ENCODE data around the gene CLN5. TPM values are rescaled to one million over a fixed set of nuclear protein-coding genes. Genes with fewer than 3 reads are reported as not detected.
A peak's percentile ranks its signal among the peaks of the same experiment; 100 is the strongest.

The CLN5 gene
- total RNA-seq, 4 donors from 2014 or later = 9.1 to 24.3 (median 21.6) TPM

DNA sequence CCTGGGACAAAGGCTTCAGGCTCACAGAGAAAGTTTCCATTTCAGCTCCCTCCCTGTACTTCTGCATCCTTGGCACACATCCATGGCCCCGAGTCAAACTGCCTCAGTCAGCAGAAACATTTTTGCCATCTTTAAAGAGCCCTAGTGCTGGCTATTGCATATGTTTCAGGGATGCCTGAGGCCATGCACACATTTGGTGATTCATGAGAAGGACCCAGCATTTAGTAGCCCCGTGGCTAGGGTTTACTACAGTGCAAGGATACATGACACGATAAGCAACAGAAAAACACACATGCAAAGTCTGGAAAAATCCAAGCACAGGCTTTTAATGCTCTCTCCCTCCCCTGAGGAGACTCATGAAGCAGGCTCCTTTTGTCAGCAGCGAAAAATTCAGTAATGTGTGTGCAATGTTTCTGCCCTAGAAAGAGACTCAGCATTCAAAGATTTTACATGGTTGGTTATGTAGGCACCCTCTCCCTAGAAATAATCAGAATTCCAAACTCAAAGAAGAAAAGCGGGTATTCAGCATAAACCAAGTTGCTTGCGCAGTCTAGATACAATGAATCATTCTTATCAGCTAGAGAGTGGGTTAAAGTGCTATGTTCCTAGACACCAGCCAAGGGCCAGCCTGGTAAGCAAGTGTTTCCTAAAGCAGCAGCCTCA, 26.0 kb upstream of the CLN5 start:
- Histone ChIP-seq H3K9me3 (no peaks in the 10 kb centered on the region), H3K27ac (no peak overlapping the region), H3K36me3 (no peaks in the 10 kb centered on the region), H3K4me3 (no peak overlapping the region), H3K4me1 (no peaks in the 10 kb centered on the region), H3K27me3 (no peaks in the 10 kb centered on the region)
- DNase-seq = peak in 1 of 3 donors; percentile 50
- no peak for TF ChIP-seq POLR2A (IDR thresholded peaks at IDR 0.05)
- TF ChIP-seq, protein P1, sequence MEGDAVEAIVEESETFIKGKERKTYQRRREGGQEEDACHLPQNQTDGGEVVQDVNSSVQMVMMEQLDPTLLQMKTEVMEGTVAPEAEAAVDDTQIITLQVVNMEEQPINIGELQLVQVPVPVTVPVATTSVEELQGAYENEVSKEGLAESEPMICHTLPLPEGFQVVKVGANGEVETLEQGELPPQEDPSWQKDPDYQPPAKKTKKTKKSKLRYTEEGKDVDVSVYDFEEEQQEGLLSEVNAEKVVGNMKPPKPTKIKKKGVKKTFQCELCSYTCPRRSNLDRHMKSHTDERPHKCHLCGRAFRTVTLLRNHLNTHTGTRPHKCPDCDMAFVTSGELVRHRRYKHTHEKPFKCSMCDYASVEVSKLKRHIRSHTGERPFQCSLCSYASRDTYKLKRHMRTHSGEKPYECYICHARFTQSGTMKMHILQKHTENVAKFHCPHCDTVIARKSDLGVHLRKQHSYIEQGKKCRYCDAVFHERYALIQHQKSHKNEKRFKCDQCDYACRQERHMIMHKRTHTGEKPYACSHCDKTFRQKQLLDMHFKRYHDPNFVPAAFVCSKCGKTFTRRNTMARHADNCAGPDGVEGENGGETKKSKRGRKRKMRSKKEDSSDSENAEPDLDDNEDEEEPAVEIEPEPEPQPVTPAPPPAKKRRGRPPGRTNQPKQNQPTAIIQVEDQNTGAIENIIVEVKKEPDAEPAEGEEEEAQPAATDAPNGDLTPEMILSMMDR (IDR thresholded peaks at IDR 0.05) = no peak

DNA sequence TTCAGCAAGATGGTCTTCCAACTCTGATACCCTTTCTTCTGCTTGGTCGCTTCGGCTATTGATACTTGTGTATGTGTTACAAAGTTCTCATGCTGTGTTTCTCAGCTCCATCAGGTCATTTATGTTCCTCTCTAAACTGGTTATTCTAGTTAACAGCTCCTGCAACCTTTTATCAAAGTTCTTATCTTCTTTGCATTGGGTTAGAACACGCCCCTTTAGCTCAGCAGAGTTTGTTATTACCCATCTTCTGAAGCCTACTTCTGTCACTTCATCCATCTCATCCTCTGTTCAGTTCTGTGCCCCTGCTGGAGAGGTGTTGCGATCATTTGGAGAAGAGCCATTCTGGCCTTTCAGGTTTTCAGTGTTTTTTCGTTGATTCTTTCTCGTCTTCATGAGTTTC, 24.9 kb upstream of the CLN5 start:
- no peaks in the 10 kb centered on the region for H3K27me3 ChIP-seq

DNA sequence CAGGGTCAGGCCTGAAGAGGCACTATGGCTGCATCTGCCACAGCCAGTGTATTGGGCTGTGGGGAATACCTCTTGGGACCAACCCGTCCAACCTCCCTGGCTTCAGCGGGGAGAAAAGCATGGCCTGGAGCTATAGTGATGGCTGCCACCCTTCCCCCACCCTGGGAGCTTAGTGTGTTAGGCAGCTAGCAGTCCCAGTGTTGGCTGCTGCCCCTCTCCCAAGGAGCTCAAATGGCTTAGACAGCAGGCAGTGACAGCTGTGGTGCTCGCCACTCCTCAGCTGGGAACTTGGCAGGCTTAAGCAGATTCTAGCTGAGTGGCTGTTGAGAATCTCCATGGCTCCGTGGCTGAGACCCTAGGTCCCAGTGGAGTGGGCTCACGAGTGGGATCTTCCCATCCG, 23.8 kb upstream of the CLN5 start:
- no peak for TF ChIP-seq POLR2A (IDR thresholded peaks at IDR 0.05)
- TF ChIP-seq, protein P1 (IDR thresholded peaks at IDR 0.05) = no peak
- Histone ChIP-seq H3K9me3 (no peaks in the 10 kb centered on the region), H3K36me3 (no peaks in the 10 kb centered on the region), H3K4me3 (no peak overlapping the region), H3K4me1 (no peaks in the 10 kb centered on the region), H3K27me3 (no peaks in the 10 kb centered on the region), H3K27ac (no peak overlapping the region)
- no peak for DNase-seq

More for the DNA sequence above, 24.9 kb upstream of the CLN5 start:
- DNase-seq = no peak
- no peak for TF ChIP-seq POLR2A (IDR thresholded peaks at IDR 0.05)
- TF ChIP-seq, protein P1 (IDR thresholded peaks at IDR 0.05) = no peak
- H3K36me3 ChIP-seq = no peaks in the 10 kb centered on the region
- H3K9me3 ChIP-seq = no peaks in the 10 kb centered on the region
- H3K27ac ChIP-seq = no peak overlapping the region
- H3K4me3 ChIP-seq = no peak overlapping the region
- no peaks in the 10 kb centered on the region for H3K4me1 ChIP-seq

DNA sequence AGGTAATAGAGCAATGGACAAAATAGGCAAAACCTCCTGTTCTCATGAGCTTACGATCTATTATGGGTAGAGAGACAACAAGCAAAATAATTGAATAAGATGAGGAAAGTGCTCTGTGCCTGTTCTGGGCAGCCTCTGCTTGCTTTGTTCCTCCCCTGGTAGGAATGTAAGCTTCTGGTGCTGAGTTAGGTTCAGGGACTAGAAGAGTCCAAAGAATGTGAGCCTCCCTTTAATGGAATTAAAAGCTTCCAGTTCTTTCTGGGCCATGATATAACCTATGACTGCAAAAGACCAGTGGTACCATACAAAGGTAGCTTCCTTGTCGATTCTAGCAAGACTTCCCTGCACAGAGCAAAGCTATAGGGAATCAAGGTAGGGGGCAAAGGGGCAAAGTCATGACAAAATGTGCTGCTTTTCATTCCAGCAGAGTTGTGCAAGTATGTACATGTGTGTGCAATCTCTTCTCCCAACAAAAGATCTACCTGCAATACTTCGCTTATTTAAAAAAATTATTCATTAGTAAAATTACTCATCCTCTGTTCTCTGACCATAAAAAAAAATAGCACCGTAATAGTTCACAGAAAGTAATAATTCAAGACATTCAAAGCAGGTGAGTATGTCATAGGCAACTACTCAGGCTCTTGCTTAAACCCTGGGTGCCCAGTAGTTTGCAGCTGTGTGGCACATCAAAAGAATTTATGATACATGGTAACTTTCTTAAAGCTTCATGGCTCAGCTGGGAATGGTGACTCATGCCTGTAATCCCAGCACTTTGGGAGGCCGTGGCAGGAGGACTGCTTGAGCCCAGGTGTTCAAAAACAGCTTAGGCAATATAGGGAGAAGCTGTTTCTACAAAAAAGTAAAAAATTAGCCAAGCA, 22.2 kb upstream of the CLN5 start:
- no peak for DNase-seq
- H3K9me3 ChIP-seq = no peaks in the 10 kb centered on the region
- no peak overlapping the region for H3K27ac ChIP-seq
- no peaks in the 10 kb centered on the region for H3K27me3 ChIP-seq
- no peak overlapping the region for H3K4me3 ChIP-seq
- no peaks in the 10 kb centered on the region for H3K4me1 ChIP-seq
- no peaks in the 10 kb centered on the region for H3K36me3 ChIP-seq
- TF ChIP-seq, protein P1 (IDR thresholded peaks at IDR 0.05) = no peak
- TF ChIP-seq POLR2A (IDR thresholded peaks at IDR 0.05) = no peak

DNA sequence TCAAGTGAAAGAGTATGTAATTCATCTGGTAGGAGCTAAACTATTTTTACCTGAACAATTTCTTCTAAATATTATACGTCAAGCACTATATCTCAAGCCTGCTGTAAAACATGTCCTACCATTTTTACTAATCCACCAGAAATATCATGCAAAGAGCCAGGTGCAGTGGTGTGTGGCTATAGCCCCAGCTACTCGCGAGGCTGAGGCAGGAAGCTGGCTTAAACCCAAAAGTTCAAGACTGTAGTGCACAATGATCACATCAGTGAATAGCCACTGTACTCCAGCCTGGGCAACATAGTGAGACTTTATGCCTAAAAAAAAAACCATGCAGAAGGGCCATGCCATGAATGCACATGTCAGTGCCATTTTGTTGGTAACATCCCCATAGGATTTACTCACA, 20.7 kb upstream of the CLN5 start:
- no peak for TF ChIP-seq POLR2A (IDR thresholded peaks at IDR 0.05)
- TF ChIP-seq, protein P1 (IDR thresholded peaks at IDR 0.05) = no peak
- Histone ChIP-seq H3K27ac (no peak overlapping the region), H3K4me3 (no peak overlapping the region), H3K27me3 (no peaks in the 10 kb centered on the region), H3K9me3 (no peaks in the 10 kb centered on the region), H3K36me3 (no peaks in the 10 kb centered on the region), H3K4me1 (no peaks in the 10 kb centered on the region)
- DNase-seq = no peak

All from Peyer's patch (tissue), 4 donors.